Heart left ventricle (tissue), 13 donors: Measurements from ENCODE around the gene FBXO44.

Source experiments
- POLR2A ChIP-seq, 2 donors: fragments of 450-650 bp; IDR thresholded peaks; one replicate each; pipeline ENCODE4 v1.6.1; 2017; ENCODE audit warnings: antibody characterized with exemption in 2 of 2, mild to moderate bottlenecking in 2 of 2, moderate library complexity in 2 of 2
- TF ChIP-seq, protein P1 (sequence below), 12 donors: fragments of 200-600 bp; sonication (generic) in 4 of 12; IDR thresholded peaks; one replicate each; pipeline versions ENCODE4 v1.5.0 to v1.8.0; 2018 to 2022; ENCODE audit warnings: antibody characterized with exemption in 12 of 12, mild to moderate bottlenecking in 5 of 12
- donor health status: ischemic (EF 13 %, LVEDD 7.1; RV severe dilation, severe dysfunction).
- donor health status: DM: no; HTN: yes; CAD: no.
- donor health status: DM: no; HTN: no; CAD: no.
- donor health status: ischemic (EF 25% LVEDD 6.9; RV normal size, moderate dysfunction).
- donor health status: ischemic (EF 25% LVEDD 5.7; RV mildly dilated, moderate dysfunction).
- donor health status: ischemic (EF 35%, LVEDD 5.7; RV mildly dilated, moderate dysfunction).
- donor health status: nonischemic (EF 11% LVEDD 7.7; RV severe dilation, severe dysfunction).
- donor health status: DM: yes; HTN: yes; CAD: no.
- donor health status: PGD.
- donor health status: ischemic (EF 29% LVEDD 5.4; RV normal size, mild dysfunction).
- donor health status: nonischemic (EF 23%, LVEDD 6.1; RV moderate dilation, normal function).

- TF ChIP-seq POLR2A (IDR thresholded peaks at IDR 0.05) = no peak
- TF ChIP-seq, protein P1, sequence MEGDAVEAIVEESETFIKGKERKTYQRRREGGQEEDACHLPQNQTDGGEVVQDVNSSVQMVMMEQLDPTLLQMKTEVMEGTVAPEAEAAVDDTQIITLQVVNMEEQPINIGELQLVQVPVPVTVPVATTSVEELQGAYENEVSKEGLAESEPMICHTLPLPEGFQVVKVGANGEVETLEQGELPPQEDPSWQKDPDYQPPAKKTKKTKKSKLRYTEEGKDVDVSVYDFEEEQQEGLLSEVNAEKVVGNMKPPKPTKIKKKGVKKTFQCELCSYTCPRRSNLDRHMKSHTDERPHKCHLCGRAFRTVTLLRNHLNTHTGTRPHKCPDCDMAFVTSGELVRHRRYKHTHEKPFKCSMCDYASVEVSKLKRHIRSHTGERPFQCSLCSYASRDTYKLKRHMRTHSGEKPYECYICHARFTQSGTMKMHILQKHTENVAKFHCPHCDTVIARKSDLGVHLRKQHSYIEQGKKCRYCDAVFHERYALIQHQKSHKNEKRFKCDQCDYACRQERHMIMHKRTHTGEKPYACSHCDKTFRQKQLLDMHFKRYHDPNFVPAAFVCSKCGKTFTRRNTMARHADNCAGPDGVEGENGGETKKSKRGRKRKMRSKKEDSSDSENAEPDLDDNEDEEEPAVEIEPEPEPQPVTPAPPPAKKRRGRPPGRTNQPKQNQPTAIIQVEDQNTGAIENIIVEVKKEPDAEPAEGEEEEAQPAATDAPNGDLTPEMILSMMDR (IDR thresholded peaks at IDR 0.05) = no peak
Observed at GRCh38 chr1:11707621-11708276, 53.1 kb downstream of the FBXO44 start.
